ENCODE measurements around the gene DDX17.
"Not testable (repeated sequence)": the region's sequence is repeated elsewhere in the genome, so short reads cannot be mapped to it uniquely, and the experiment has no call there.

The DDX17 gene

DNA sequence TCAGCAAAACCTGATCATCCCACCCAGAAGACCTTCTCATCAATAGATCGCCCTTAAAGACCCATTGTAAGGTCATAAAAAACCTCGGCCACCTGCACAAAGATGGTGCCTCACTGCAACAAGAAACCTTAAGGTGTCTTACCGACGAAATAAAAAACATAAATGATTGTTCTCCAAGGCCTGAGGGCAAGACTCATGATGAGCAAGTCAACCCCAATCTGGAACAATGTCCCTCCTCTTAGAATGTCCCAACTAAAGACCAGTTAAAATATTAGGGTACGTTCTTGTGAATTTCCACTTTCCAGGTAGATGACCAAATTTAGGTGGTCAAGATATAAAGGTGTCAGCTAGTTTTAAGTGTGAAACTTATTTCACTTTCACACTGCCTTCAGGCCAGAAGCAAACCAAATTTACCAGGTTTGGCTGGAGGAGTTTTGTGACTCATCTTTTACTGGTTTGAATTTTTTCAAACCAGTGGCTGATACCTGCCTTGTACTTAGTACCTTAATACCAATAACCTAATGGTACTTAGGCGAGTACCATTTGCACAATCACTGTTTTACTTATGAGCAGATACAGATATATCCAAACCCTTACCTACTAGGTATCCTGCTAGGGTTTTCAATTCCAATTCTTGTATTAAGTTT, 23.3 kb downstream of the DDX17 start:
- no peak overlapping the region for H3K4me3 Mint-ChIP-seq
- no peaks in the 10 kb centered on the region for H3K27me3 Mint-ChIP-seq
- H3K9me3 Mint-ChIP-seq = no peaks in the 10 kb centered on the region
- peaks cover 36% of the 10 kb centered on the region for H3K36me3 Mint-ChIP-seq
- DNase-seq (ENCODE audit: low spot score in 2 of 2) = no peak
- H3K4me1 Mint-ChIP-seq = peaks cover 4% of the 10 kb centered on the region
- H3K27ac Mint-ChIP-seq = no peak overlapping the region
- ATAC-seq (ENCODE audit: low read depth) = no peak

- DNase-seq (ENCODE audit: low spot score in 2 of 2) (no peak), ATAC-seq (ENCODE audit: low read depth) (no peak)
- peaks cover 3% of the 10 kb centered on the region for H3K4me1 Mint-ChIP-seq
- H3K27me3 Mint-ChIP-seq = no peaks in the 10 kb centered on the region
- no peak overlapping the region for H3K27ac Mint-ChIP-seq
- peaks cover 35% of the 10 kb centered on the region for H3K36me3 Mint-ChIP-seq
- no peaks in the 10 kb centered on the region for H3K9me3 Mint-ChIP-seq
- no peak overlapping the region for H3K4me3 Mint-ChIP-seq
Observed at GRCh38 chr22:38481871-38482332, 24.2 kb downstream of the DDX17 start.

DNA sequence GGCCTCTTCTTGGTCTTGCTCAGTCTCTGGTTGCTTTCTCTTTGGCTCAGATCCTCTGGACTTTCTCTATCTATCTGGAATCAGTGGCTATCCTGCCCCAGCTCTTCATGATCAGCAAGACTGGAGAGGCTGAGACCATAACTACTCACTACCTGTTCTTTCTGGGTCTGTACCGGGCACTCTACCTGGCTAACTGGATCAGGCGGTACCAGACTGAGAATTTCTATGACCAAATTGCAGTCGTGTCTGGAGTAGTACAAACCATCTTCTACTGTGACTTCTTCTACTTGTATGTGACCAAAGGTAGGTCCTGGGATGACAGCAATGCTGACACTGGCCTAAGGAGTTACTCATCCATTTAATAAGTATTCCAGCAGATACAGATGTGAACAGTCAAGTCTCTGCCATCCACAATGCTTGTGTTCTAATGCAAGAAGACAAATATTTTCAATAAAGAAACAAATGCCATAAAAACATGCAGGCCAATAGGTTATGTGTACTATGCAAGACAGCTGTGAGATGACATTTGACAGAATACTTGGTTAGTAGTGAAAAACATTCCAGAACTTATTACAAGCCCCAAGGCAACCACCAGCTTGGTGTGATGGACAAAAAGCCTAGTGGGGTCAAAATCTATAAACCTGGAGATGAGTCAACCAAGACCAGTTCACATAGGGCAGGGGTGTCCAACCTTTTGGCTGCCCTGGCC, 24.8 kb downstream of the DDX17 start:
- DNase-seq (ENCODE audit: low spot score in 2 of 2) (no peak), ATAC-seq (ENCODE audit: low read depth) (no peak)
- Mint-ChIP-seq H3K27me3 (no peaks in the 10 kb centered on the region), H3K4me3 (no peak overlapping the region), H3K9me3 (no peaks in the 10 kb centered on the region), H3K27ac (no peak overlapping the region), H3K36me3 (peaks cover 35% of the 10 kb centered on the region), H3K4me1 (peaks cover 3% of the 10 kb centered on the region)

- no peaks in the 10 kb centered on the region for H3K9me3 Mint-ChIP-seq
- H3K27ac Mint-ChIP-seq = no peak overlapping the region
- no peak overlapping the region for H3K4me3 Mint-ChIP-seq
- no peak for ATAC-seq (ENCODE audit: low read depth)
- no peak for DNase-seq (ENCODE audit: low spot score in 2 of 2)
- H3K36me3 Mint-ChIP-seq = peaks cover 27% of the 10 kb centered on the region
- no peaks in the 10 kb centered on the region for H3K27me3 Mint-ChIP-seq
- H3K4me1 Mint-ChIP-seq = peaks cover 2% of the 10 kb centered on the region
Observed at GRCh38 chr22:38479096-38479837, 26.8 kb downstream of the DDX17 start.

DNA sequence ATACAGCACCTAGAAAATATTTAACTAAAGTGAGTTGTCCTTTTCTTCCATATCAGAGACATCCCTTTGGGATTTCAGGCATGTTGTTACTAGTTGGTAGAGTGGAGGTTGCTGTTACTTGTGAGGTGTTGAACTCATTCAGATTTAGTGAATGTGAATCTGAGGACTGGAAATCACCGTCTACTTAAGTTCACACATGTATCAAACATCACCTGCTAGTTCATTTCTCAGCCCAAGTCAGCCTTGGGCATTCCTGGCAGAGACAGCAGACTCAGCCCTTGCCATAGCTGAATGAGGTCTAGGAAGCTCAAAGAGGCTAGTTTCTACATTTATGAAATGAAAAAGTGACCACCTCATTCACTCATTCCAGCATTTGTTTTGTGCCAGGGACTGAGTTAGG, 28.5 kb downstream of the DDX17 start:
- no peak overlapping the region for H3K27ac Mint-ChIP-seq

GRCh38 chr22:38474003-38474607, 32.0 kb downstream of the DDX17 start:
- H3K4me3 Mint-ChIP-seq = no peak overlapping the region
- DNase-seq (ENCODE audit: low spot score in 2 of 2) (no peak), ATAC-seq (ENCODE audit: low read depth) (no peak)
- no peaks in the 10 kb centered on the region for H3K4me1 Mint-ChIP-seq
- H3K27me3 Mint-ChIP-seq = peaks cover 6% of the 10 kb centered on the region
- no peaks in the 10 kb centered on the region for H3K9me3 Mint-ChIP-seq
- no peaks in the 10 kb centered on the region for H3K36me3 Mint-ChIP-seq
- H3K27ac Mint-ChIP-seq = no peak overlapping the region

More for the DNA sequence above, 28.5 kb downstream of the DDX17 start:
- ATAC-seq (ENCODE audit: low read depth) = no peak
- Mint-ChIP-seq H3K4me1 (no peaks in the 10 kb centered on the region), H3K9me3 (no peaks in the 10 kb centered on the region), H3K36me3 (peaks cover 15% of the 10 kb centered on the region), H3K4me3 (no peak overlapping the region), H3K27me3 (no peaks in the 10 kb centered on the region)
- no peak for DNase-seq (ENCODE audit: low spot score in 2 of 2)

- Mint-ChIP-seq H3K9me3 (no peaks in the 10 kb centered on the region), H3K4me1 (peaks cover 9% of the 10 kb centered on the region), H3K36me3 (no peaks in the 10 kb centered on the region), H3K4me3 (no peak overlapping the region), H3K27me3 (peaks cover 16% of the 10 kb centered on the region), H3K27ac (no peak overlapping the region)
- ATAC-seq (ENCODE audit: low read depth) = no peak
- no peak for DNase-seq (ENCODE audit: low spot score in 2 of 2)
Observed at GRCh38 chr22:38471237-38471636, 34.9 kb downstream of the DDX17 start.

GRCh38 chr22:38470179-38470578, 35.9 kb downstream of the DDX17 start:
- peaks cover 18% of the 10 kb centered on the region for H3K27me3 Mint-ChIP-seq
- not testable (repeated sequence) for ATAC-seq (ENCODE audit: low read depth); H3K4me3 Mint-ChIP-seq; H3K36me3 Mint-ChIP-seq; DNase-seq (ENCODE audit: low spot score in 2 of 2); H3K9me3 Mint-ChIP-seq; H3K27ac Mint-ChIP-seq; H3K4me1 Mint-ChIP-seq

GRCh38 chr22:38469306-38469781, 36.8 kb downstream of the DDX17 start:
- H3K4me1 Mint-ChIP-seq = peaks cover 9% of the 10 kb centered on the region
- DNase-seq (ENCODE audit: low spot score in 2 of 2) = no peak
- ATAC-seq (ENCODE audit: low read depth) = no peak
- no peak overlapping the region for H3K4me3 Mint-ChIP-seq
- no peaks in the 10 kb centered on the region for H3K9me3 Mint-ChIP-seq
- H3K27ac Mint-ChIP-seq = no peak overlapping the region
- H3K36me3 Mint-ChIP-seq = no peaks in the 10 kb centered on the region
- peaks cover 18% of the 10 kb centered on the region for H3K27me3 Mint-ChIP-seq

DNA sequence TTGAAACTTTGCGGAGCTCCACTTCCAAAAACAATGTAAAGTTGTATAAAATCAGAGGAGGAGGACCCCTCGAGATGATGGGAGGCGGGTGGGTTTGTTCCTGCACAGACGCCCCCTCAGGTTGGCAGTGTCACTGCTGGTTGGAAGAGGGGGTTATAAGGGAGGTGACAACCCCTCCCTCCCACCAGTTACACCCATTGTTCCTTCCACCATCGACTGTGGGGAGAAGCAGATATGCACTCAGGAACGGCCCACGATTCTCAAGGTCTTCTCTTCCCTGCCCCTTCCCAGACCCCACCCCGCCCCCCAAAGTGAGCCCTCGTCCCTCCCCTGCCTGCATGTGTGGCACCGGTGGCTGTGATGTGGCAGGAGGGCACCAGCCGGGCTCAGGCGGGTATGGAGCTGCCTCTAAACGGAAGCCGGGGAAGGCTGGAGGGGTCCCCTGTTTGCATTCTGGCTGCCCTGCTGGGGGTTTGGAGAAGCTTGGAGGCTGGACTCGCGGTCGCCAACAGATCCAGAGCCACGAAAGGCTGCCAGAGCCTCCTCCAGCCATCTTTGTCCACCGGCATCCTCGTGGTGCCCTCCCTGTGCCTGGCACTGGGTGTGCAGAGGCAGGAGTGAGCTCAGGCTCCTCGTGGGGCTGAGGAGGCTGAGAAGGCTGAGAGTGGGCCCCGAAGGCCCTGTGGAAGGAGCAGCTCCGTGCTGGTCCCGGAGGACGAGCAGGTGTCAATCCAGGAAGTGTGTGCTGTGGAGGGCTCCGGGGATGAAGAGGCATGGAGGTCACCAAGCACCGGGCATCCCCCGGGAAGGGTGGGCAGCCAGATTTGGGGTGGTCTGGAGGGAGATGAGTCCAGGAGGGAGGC, 37.4 kb downstream of the DDX17 start:
- Mint-ChIP-seq H3K9me3 (no peaks in the 10 kb centered on the region), H3K27me3 (peaks cover 18% of the 10 kb centered on the region), H3K27ac (no peak overlapping the region), H3K4me3 (peak overlapping the region; percentile 58), H3K36me3 (no peaks in the 10 kb centered on the region), H3K4me1 (peaks cover 9% of the 10 kb centered on the region)
- DNase-seq (ENCODE audit: low spot score in 2 of 2) (no peak), ATAC-seq (ENCODE audit: low read depth) (no peak)

GRCh38 chr22:38467904-38468442, 38.1 kb downstream of the DDX17 start, which contains the start of gene KDELR3:
KDELR3 (plus strand) TSS chr22:38468096; CDS start chr22:38468234, 138 bp downstream.
- peaks cover 24% of the 10 kb centered on the region for H3K27me3 Mint-ChIP-seq
- peak within 1 kb of the TSS; percentile 79 for H3K4me3 Mint-ChIP-seq
- H3K4me1 Mint-ChIP-seq = peaks cover 9% of the 10 kb centered on the region
- no peaks in the 10 kb centered on the region for H3K36me3 Mint-ChIP-seq
- no peak for DNase-seq (ENCODE audit: low spot score in 2 of 2)
- ATAC-seq (ENCODE audit: low read depth) = peak; percentile 69
- H3K27ac Mint-ChIP-seq = no peak within 1 kb of the TSS
- H3K9me3 Mint-ChIP-seq = no peaks in the 10 kb centered on the region

DNA sequence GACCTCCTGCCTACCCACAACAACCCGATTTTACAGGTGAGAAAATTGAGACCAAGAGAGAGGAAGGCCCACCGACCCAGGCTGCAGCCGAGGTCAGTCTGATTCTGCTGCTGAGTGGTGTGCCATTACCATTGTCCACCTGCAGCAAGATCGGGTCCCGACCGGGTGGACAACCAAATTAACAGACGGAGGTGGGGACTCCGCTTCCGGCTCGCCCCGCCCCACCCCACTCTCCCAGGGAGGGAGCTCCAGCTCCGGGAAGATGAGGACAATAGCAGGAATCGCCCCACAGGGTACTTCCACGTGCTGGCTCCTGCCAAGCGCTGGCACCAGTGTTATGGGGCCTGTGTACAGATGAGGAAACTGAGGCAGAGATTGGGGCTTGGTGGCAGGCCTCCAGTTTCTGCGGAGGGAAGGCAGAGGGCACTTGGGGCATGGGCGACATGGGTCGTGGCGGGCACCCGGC, 38.6 kb downstream of the DDX17 start:
- no peaks in the 10 kb centered on the region for H3K36me3 Mint-ChIP-seq
- peaks cover 9% of the 10 kb centered on the region for H3K4me1 Mint-ChIP-seq
- peak; percentile 3 for ATAC-seq (ENCODE audit: low read depth)
- H3K27ac Mint-ChIP-seq = no peak overlapping the region
- no peaks in the 10 kb centered on the region for H3K9me3 Mint-ChIP-seq
- H3K4me3 Mint-ChIP-seq = peak overlapping the region; percentile 79
- H3K27me3 Mint-ChIP-seq = peaks cover 26% of the 10 kb centered on the region
- DNase-seq (ENCODE audit: low spot score in 2 of 2) = no peak

Measured in memory B cell (primary cell).